SK-N-SH (cell line): ENCODE measurements around the gene EID3. TPM values are rescaled to one million over a fixed set of nuclear protein-coding genes. Genes with fewer than 3 reads are reported as not detected.
"Not testable (repeated sequence)": the region's sequence is repeated elsewhere in the genome, so short reads cannot be mapped to it uniquely, and the experiment has no call there.

Experiments
- CTCF ChIA-PET: fragments of 300-600, 350-600 bp; formaldehyde crosslinking; extraction: SDS; loops from one replicate; lab custom pipeline; 2021; lab: Yijun Ruan, JAX
- POLR2A ChIA-PET: fragments of 350-600 bp; sonication (Branson Sonifier 250); formaldehyde crosslinking; extraction: SDS; loops from one replicate; lab custom pipeline; 2020; ENCODE audit warnings: antibody characterized with exemption, inconsistent platforms; lab: Yijun Ruan, JAX
- DNase-seq: peaks from one replicate; pipeline ENCODE4 v3.0.0; 2012
- H2AFZ ChIP-seq: fragments of 200-600 bp; sonication (generic); 2 replicates; pipeline ENCODE4 v1.8.1; 2016; ENCODE audit warnings: antibody characterized with exemption, mild to moderate bottlenecking, low read depth
- H3F3A ChIP-seq: fragments of 200-600 bp; sonication (generic); replicated peaks from 2 replicates; pipeline ENCODE3; 2016; ENCODE audit warnings: antibody characterized with exemption, mild to moderate bottlenecking; ENCODE audit not compliant: insufficient read depth
- H3K27ac ChIP-seq, 2 experiments: fragments of 200-500 bp in 1 of 2; fragments of 200-600 bp in 1 of 2; sonication (Bioruptor generic) in 1 of 2; sonication (generic), shearing (Covaris generic) in 1 of 2; 2 replicates each; pipeline versions ENCODE4 v1.5.1 to v1.6.1; 2014 to 2016; ENCODE audit warnings: low read depth in 2 of 2, inconsistent platforms in 1 of 2, low read length in 1 of 2, mild to moderate bottlenecking in 1 of 2, mixed read lengths in 1 of 2
- H3K27me3 ChIP-seq: fragments of 200-600 bp; sonication (generic), shearing (Covaris generic); 2 replicates; pipeline ENCODE4 v1.6.1; 2016; ENCODE audit warnings: mixed run types; ENCODE audit not compliant: insufficient read depth
- H3K36me3 ChIP-seq, 2 experiments: fragments of 200-500 bp in 1 of 2; fragments of 200-600 bp in 1 of 2; sonication (Bioruptor generic) in 1 of 2; sonication (generic) in 1 of 2; replicated peaks in 1 of 2; 2 replicates each; pipeline versions ENCODE3 to v1.5.1; 2014 to 2016; ENCODE audit warnings: low read length in 1 of 2, mild to moderate bottlenecking in 1 of 2; ENCODE audit not compliant: insufficient read depth in 2 of 2, control insufficient read depth in 1 of 2
- H3K4me1 ChIP-seq, 2 experiments: fragments of 200-500 bp in 1 of 2; fragments of 200-600 bp in 1 of 2; sonication (Bioruptor generic) in 1 of 2; sonication (generic), shearing (Covaris generic) in 1 of 2; 2 replicates each; pipeline versions ENCODE4 v1.5.1 to v1.6.1; 2014 to 2016; ENCODE audit warnings: low read depth in 1 of 2, low read length in 1 of 2, mixed run types in 1 of 2; ENCODE audit not compliant: insufficient read depth in 2 of 2, control insufficient read depth in 1 of 2
- H3K4me2 ChIP-seq: fragments of 200-600 bp; sonication (generic), shearing (Covaris generic); 2 replicates; pipeline ENCODE4 v1.6.1; 2017; ENCODE audit warnings: mixed run types
- H3K4me3 ChIP-seq, 2 experiments: fragments of 200-500 bp in 1 of 2; fragments of 200-600 bp in 1 of 2; sonication (Bioruptor generic) in 1 of 2; sonication (generic), shearing (Covaris generic) in 1 of 2; 2 replicates each; pipeline versions ENCODE4 v1.5.1 to v1.8.1; 2014 to 2016; ENCODE audit warnings: low read depth in 2 of 2, inconsistent platforms in 1 of 2, low read length in 1 of 2, mild to moderate bottlenecking in 1 of 2, mixed read lengths in 1 of 2, moderate library complexity in 1 of 2
- H3K79me2 ChIP-seq: fragments of 200-600 bp; sonication (generic); 2 replicates; pipeline ENCODE4 v1.8.1; 2017; ENCODE audit warnings: mild to moderate bottlenecking; ENCODE audit not compliant: insufficient read depth
- H3K9ac ChIP-seq: fragments of 200-600 bp; sonication (generic); 2 replicates; pipeline ENCODE4 v1.6.1; 2017; ENCODE audit warnings: mixed run types
- H3K9me2 ChIP-seq: fragments of 200-600 bp; sonication (generic); 2 replicates; pipeline ENCODE4 v1.6.1; 2017; ENCODE audit warnings: mixed run types
- H3K9me3 ChIP-seq: fragments of 200-600 bp; sonication (generic); 2 replicates; pipeline ENCODE4 v1.6.1; 2017; ENCODE audit warnings: mixed run types, mild to moderate bottlenecking, moderate library complexity
- H4K20me1 ChIP-seq: fragments of 200-600 bp; sonication (generic); 2 replicates; pipeline ENCODE4 v1.6.1; 2017; ENCODE audit warnings: mild to moderate bottlenecking, mixed run types; ENCODE audit not compliant: insufficient read depth
- NRF1 ChIP-seq: IDR thresholded peaks from 2 replicates; pipeline ENCODE4 v1.6.1; 2012; ENCODE audit warnings: low read depth, mild to moderate bottlenecking, low read length
- PBX3 ChIP-seq: IDR thresholded peaks from 2 replicates; pipeline ENCODE4; 2012
- RAD21 ChIP-seq: IDR thresholded peaks from 2 replicates; pipeline ENCODE4 v1.6.1; 2012; ENCODE audit warnings: mild to moderate bottlenecking, low read length
- TCF12 ChIP-seq: IDR thresholded peaks from 2 replicates; pipeline ENCODE4 v1.4.0; 2012
- WGBS: methylation state at CpG from one replicate; pipeline ENCODE4 v1.1.6; 2017; ENCODE audit warnings: low lambda C conversion rate; 5-methylcytosine and 5-hydroxymethylcytosine counted together
- polyA plus RNA-seq, 3 experiments: library from polyadenylated mRNA; depleted of rRNA; stranded (reverse); fragments of >200 nt; gene quantifications; 2 replicates each; pipeline ENCODE4 v1.2.3, GENCODE V29; 2012
- TF ChIP-seq, protein P1 (sequence below): IDR thresholded peaks from 2 replicates; pipeline ENCODE4 v1.6.1; 2012; ENCODE audit warnings: mild to moderate bottlenecking, low read depth, low read length, moderate library complexity

Gene EID3
- polyA plus RNA-seq, 1 of the 3 experiments (the other 2 are of a cell fraction), result 0.92 TPM

- TF ChIP-seq, protein P1, sequence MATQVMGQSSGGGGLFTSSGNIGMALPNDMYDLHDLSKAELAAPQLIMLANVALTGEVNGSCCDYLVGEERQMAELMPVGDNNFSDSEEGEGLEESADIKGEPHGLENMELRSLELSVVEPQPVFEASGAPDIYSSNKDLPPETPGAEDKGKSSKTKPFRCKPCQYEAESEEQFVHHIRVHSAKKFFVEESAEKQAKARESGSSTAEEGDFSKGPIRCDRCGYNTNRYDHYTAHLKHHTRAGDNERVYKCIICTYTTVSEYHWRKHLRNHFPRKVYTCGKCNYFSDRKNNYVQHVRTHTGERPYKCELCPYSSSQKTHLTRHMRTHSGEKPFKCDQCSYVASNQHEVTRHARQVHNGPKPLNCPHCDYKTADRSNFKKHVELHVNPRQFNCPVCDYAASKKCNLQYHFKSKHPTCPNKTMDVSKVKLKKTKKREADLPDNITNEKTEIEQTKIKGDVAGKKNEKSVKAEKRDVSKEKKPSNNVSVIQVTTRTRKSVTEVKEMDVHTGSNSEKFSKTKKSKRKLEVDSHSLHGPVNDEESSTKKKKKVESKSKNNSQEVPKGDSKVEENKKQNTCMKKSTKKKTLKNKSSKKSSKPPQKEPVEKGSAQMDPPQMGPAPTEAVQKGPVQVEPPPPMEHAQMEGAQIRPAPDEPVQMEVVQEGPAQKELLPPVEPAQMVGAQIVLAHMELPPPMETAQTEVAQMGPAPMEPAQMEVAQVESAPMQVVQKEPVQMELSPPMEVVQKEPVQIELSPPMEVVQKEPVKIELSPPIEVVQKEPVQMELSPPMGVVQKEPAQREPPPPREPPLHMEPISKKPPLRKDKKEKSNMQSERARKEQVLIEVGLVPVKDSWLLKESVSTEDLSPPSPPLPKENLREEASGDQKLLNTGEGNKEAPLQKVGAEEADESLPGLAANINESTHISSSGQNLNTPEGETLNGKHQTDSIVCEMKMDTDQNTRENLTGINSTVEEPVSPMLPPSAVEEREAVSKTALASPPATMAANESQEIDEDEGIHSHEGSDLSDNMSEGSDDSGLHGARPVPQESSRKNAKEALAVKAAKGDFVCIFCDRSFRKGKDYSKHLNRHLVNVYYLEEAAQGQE, result no peak
- TF ChIP-seq NRF1, result no peak
- TF ChIP-seq RAD21, result no peak
These were observed 39.8 kb upstream of the EID3 start (continued) for GRCh38 chr12:104263580-104264358.

DNA sequence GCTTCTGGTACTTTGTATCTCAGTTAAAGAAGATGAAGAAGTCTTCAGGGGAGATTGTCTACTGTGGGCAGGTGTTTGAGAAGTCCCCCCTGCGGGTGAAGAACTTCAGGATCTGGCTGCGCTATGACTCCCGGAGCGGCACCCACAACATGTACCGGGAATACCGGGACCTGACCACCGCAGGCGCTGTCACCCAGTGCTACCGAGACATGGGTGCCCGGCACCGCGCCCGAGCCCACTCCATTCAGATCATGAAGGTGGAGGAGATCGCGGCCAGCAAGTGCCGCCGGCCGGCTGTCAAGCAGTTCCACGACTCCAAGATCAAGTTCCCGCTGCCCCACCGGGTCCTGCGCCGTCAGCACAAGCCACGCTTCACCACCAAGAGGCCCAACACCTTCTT is 38.1 kb upstream of the EID3 start:
- H3F3A ChIP-seq, H3K9me2 ChIP-seq, H3K27ac ChIP-seq, H3K9me3 ChIP-seq, H3K27me3 ChIP-seq, H3K79me2 ChIP-seq, H3K9ac ChIP-seq, H4K20me1 ChIP-seq, H2AFZ ChIP-seq, H3K36me3 ChIP-seq, H3K4me2 ChIP-seq, CTCF ChIA-PET, DNase-seq, H3K4me3 ChIP-seq, POLR2A ChIA-PET: not testable (repeated sequence)
- H3K4me1 ChIP-seq, result peaks cover 13 to 14% of the 10 kb centered on the region in 2 experiments; a peak in 3 of 4 replicates
- 100% methylated on average over 1 of the region's 24 CpGs for WGBS

GRCh38 chr12:104272938-104273337 is 30.6 kb upstream of the EID3 start:
- Histone ChIP-seq H3K4me3 (no peak overlapping the region), H3F3A (no peaks in the 10 kb centered on the region), H3K9me2 (no peaks in the 10 kb centered on the region), H3K4me1 (no peaks in the 10 kb centered on the region; a peak in 1 of 4 replicates), H2AFZ (no peak overlapping the region), H3K9ac (no peak overlapping the region), H4K20me1 (no peaks in the 10 kb centered on the region), H3K27ac (no peak overlapping the region), H3K27me3 (no peaks in the 10 kb centered on the region), H3K4me2 (no peak overlapping the region), H3K9me3 (no peaks in the 10 kb centered on the region), H3K79me2 (no peaks in the 10 kb centered on the region)
- CTCF ChIA-PET, result no interaction called here
- WGBS, result 94% methylated on average over 11 of the region's 11 CpGs
- DNase-seq, result no peak
- no peak for TF ChIP-seq PBX3
- TF ChIP-seq TCF12, result no peak
- TF ChIP-seq, all 33 proteins: peak for 0
- no peaks in the 10 kb centered on the region for H3K36me3 ChIP-seq
- POLR2A ChIA-PET, result no interaction called here
